ENCODE data around the gene ANKRD50. TPM values are rescaled to one million over a fixed set of nuclear protein-coding genes. Genes with fewer than 3 reads are reported as not detected.

ANKRD50 gene
- total and polyA plus RNA-seq, 9 of the 15 experiments (the other 6 are each of a cell fraction or from before 2014, with no cell fraction given): 2.0 to 8.0 (median 6.2) TPM

- Histone ChIP-seq H4K20me1 (replicated peaks; ENCODE audit: control insufficient read depth, insufficient read depth, low read length) (no peaks in the 10 kb centered on the region), H3K4me3 (no peak overlapping the region), H3K27me3 (ENCODE audit: control insufficient read depth in 2 of 2, insufficient read depth in 2 of 2, low read length in 2 of 2) (no peaks in the 10 kb centered on the region), H3K9me3 (replicated peaks; ENCODE audit: control insufficient read depth, insufficient read depth, low read depth, low read length) (no peaks in the 10 kb centered on the region), H3K36me3 (ENCODE audit: control insufficient read depth, insufficient read depth, low read length) (no peaks in the 10 kb centered on the region), H3K4me1 (replicated peaks in 1 of 2; ENCODE audit: control insufficient read depth in 2 of 2, insufficient read depth in 2 of 2, low read length in 2 of 2) (no peaks in the 10 kb centered on the region), H2AFZ (ENCODE audit: low read depth, low read length) (no peak overlapping the region), H3K9me1 (ENCODE audit: control insufficient read depth, insufficient read depth, low read length) (no peaks in the 10 kb centered on the region), H3K9ac (ENCODE audit: insufficient read depth in 1 of 2, low read depth in 2 of 2, low read length in 2 of 2) (no peak overlapping the region), H3K27ac (ENCODE audit: extremely low read depth, low read depth, low read length) (no peak overlapping the region), H3K4me2 (ENCODE audit: insufficient read depth, low read length) (no peak overlapping the region), H3K79me2 (ENCODE audit: control insufficient read depth, insufficient read depth, low read length) (no peaks in the 10 kb centered on the region)
- ChIA-PET CTCF (ENCODE audit: low intra/inter-chr PET ratio) (no interaction called here), POLR2A (no interaction called here)
- FAIRE-seq (no peak), DNase-seq (ENCODE audit: extremely low read depth in 1 of 4, low spot score in 3 of 4) (no peak), ATAC-seq (no peak)
- in situ Hi-C loops (cut with MboI): no loop called here
- no peak for TF ChIP-seq NR2C1 (IDR thresholded peaks at IDR 0.05)
- TF ChIP-seq NR2C1 (tag; IDR thresholded peaks at IDR 0.05): no peak
- no peak for TF ChIP-seq ZFP30 (CRISPR knock-in tag; IDR thresholded peaks at IDR 0.05; ENCODE audit: borderline replicate concordance)
- no peak for TF ChIP-seq U2AF2 (optimal IDR thresholded peaks at IDR 0.05; ENCODE audit: low read depth, low read length)
- intact Hi-C loops (cut with micrococcal nuclease): no loop called here
- no TSS peak for BruUV-seq (replicated peaks)
- WGBS (ENCODE audit: insufficient coverage, low coverage, missing lambda C conversion rate): 0% methylated on average over 1 of the region's 1 CpG
Measured at GRCh38 chr4:124757126-124757525, 44.6 kb upstream of the ANKRD50 start.

- no peak overlapping the region for H3K9ac ChIP-seq (ENCODE audit: insufficient read depth in 1 of 2, low read depth in 2 of 2, low read length in 2 of 2)
- BruUV-seq (replicated peaks): no TSS peak
- intact Hi-C loops (cut with micrococcal nuclease) (no loop called here), in situ Hi-C loops (cut with MboI) (no loop called here)
- H3K9me1 ChIP-seq (ENCODE audit: control insufficient read depth, insufficient read depth, low read length): no peaks in the 10 kb centered on the region
- peaks cover 0 to 5% of the 10 kb centered on the region in 2 experiments; a peak in 1 of 5 replicates for H3K27me3 ChIP-seq (ENCODE audit: control insufficient read depth in 2 of 2, insufficient read depth in 2 of 2, low read length in 2 of 2)
- no peaks in the 10 kb centered on the region for H3K79me2 ChIP-seq (ENCODE audit: control insufficient read depth, insufficient read depth, low read length)
- FAIRE-seq: no peak
- no peak overlapping the region for H3K4me3 ChIP-seq
- CTCF ChIA-PET (ENCODE audit: low intra/inter-chr PET ratio): no interaction called here
- H4K20me1 ChIP-seq (replicated peaks; ENCODE audit: control insufficient read depth, insufficient read depth, low read length): no peaks in the 10 kb centered on the region
- H2AFZ ChIP-seq (ENCODE audit: low read depth, low read length): no peak overlapping the region
- H3K36me3 ChIP-seq (ENCODE audit: control insufficient read depth, insufficient read depth, low read length): no peaks in the 10 kb centered on the region
- POLR2A ChIA-PET: interaction anchor here (0.6 kb wide), 1 partner anchor 158 kb away, joined by 4 read pairs; no protein-coding TSS in a partner anchor
- no peak overlapping the region for H3K27ac ChIP-seq (ENCODE audit: extremely low read depth, low read depth, low read length)
- no peaks in the 10 kb centered on the region for H3K4me1 ChIP-seq (replicated peaks in 1 of 2; ENCODE audit: control insufficient read depth in 2 of 2, insufficient read depth in 2 of 2, low read length in 2 of 2)
- TF ChIP-seq TSC22D4 (tag; IDR thresholded peaks at IDR 0.05): no peak
- no peak for ATAC-seq
- no peaks in the 10 kb centered on the region for H3K9me3 ChIP-seq (replicated peaks; ENCODE audit: control insufficient read depth, insufficient read depth, low read depth, low read length)
- H3K4me2 ChIP-seq (ENCODE audit: insufficient read depth, low read length): no peak overlapping the region
- DNase-seq (ENCODE audit: extremely low read depth in 1 of 4, low spot score in 3 of 4): no peak
Measured at GRCh38 chr4:124754681-124755080, 42.1 kb upstream of the ANKRD50 start.
